Measurements from ENCODE around the gene PDGFRB. TPM values are rescaled to one million over a fixed set of nuclear protein-coding genes. Genes with fewer than 3 reads are reported as not detected.

Gene PDGFRB
- polyA plus RNA-seq, 3 donors, result 0.04 to 0.99 (median 0.20) TPM

DNA sequence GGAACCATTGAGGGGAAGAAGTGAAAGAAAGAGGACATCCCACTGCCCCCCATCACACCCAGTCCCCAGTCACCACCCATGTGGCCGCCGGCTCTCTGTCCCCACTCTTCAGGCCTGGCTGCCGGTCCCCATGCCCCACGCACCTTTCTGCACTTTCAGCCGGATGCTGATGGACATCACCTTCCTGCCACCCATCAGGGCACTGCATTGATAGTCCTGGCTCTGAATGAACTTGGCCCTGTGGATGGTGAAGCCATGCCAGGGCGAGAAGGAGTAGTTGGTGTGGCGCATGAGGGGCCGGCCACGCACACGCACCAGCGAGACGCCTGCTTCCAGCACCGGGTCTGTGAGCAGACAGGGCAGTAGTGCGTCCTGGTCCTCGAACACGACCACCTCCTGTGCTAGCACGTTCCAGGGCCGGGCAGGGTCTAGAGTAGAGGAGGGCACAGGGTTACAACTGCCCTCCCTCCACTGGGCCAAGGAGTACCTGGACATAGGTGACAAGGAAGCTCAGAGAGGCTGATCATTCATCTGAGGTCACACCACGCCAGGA, 75.7 kb downstream of the PDGFRB start:
- Histone ChIP-seq H3K9me3 (replicated peaks in 1 of 2; ENCODE audit: control insufficient read depth in 1 of 2, insufficient read depth in 1 of 2, low read length in 2 of 2) (no peaks in the 10 kb centered on the region), H3K79me2 (ENCODE audit: insufficient read depth, low read length) (peaks cover 89% of the 10 kb centered on the region), H3K27ac (ENCODE audit: low read depth in 1 of 2, low read length in 2 of 2) (peak overlapping the region in 1 of 2 donors; percentile 83), H2AFZ (ENCODE audit: insufficient read depth, low read depth, low read length, poor library complexity, severe bottlenecking) (no peak overlapping the region), H3K4me2 (replicated peaks; ENCODE audit: extremely low read depth, low read length, poor library complexity, severe bottlenecking) (no peak overlapping the region), H3K4me1 (ENCODE audit: control insufficient read depth in 1 of 2, insufficient read depth in 2 of 2, low read length in 2 of 2) (peaks cover 43% of the 10 kb centered on the region in 2 donors), H3K27me3 (ENCODE audit: control insufficient read depth in 2 of 2, insufficient read depth in 2 of 2, low read length in 2 of 2) (no peaks in the 10 kb centered on the region), H3K4me3 (replicated peaks in 1 of 3; ENCODE audit: low read depth in 2 of 3, low read length in 3 of 3) (no peak overlapping the region), H3K9ac (ENCODE audit: insufficient read depth, low read length, poor library complexity, severe bottlenecking) (no peak overlapping the region), H4K20me1 (ENCODE audit: insufficient read depth, low read length) (peaks cover 99% of the 10 kb centered on the region), H3K36me3 (replicated peaks in 1 of 2; ENCODE audit: control insufficient read depth in 1 of 2, insufficient read depth in 2 of 2, low read length in 2 of 2) (peaks cover 65% of the 10 kb centered on the region in 2 donors)
- TF ChIP-seq, protein P1, sequence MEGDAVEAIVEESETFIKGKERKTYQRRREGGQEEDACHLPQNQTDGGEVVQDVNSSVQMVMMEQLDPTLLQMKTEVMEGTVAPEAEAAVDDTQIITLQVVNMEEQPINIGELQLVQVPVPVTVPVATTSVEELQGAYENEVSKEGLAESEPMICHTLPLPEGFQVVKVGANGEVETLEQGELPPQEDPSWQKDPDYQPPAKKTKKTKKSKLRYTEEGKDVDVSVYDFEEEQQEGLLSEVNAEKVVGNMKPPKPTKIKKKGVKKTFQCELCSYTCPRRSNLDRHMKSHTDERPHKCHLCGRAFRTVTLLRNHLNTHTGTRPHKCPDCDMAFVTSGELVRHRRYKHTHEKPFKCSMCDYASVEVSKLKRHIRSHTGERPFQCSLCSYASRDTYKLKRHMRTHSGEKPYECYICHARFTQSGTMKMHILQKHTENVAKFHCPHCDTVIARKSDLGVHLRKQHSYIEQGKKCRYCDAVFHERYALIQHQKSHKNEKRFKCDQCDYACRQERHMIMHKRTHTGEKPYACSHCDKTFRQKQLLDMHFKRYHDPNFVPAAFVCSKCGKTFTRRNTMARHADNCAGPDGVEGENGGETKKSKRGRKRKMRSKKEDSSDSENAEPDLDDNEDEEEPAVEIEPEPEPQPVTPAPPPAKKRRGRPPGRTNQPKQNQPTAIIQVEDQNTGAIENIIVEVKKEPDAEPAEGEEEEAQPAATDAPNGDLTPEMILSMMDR (IDR thresholded peaks at IDR 0.05), result no peak
- H3K4me3 Mint-ChIP-seq, result no peak overlapping the region
- H3K27me3 Mint-ChIP-seq (ENCODE audit: low read depth in 3 of 3), result peaks cover 0 to 7% (median 3%) of the 10 kb centered on the region in 3 donors
- peaks cover 0 to 2% (median 0%) of the 10 kb centered on the region in 7 donors for H3K9me3 Mint-ChIP-seq
- intact Hi-C loops (cut with micrococcal nuclease), result no loop called here
- WGBS (ENCODE audit: insufficient coverage), result 94% methylated on average over 15 of the region's 19 CpGs
- DNase-seq, result no peak
- H3K27ac Mint-ChIP-seq, result peak overlapping the region in 6 of 7 donors; percentile 57 to 89 (median 76)
- H3K4me1 Mint-ChIP-seq, result peaks cover 61% of the 10 kb centered on the region
- peaks cover 26 to 29% of the 10 kb centered on the region in 2 donors for H3K36me3 Mint-ChIP-seq

DNA sequence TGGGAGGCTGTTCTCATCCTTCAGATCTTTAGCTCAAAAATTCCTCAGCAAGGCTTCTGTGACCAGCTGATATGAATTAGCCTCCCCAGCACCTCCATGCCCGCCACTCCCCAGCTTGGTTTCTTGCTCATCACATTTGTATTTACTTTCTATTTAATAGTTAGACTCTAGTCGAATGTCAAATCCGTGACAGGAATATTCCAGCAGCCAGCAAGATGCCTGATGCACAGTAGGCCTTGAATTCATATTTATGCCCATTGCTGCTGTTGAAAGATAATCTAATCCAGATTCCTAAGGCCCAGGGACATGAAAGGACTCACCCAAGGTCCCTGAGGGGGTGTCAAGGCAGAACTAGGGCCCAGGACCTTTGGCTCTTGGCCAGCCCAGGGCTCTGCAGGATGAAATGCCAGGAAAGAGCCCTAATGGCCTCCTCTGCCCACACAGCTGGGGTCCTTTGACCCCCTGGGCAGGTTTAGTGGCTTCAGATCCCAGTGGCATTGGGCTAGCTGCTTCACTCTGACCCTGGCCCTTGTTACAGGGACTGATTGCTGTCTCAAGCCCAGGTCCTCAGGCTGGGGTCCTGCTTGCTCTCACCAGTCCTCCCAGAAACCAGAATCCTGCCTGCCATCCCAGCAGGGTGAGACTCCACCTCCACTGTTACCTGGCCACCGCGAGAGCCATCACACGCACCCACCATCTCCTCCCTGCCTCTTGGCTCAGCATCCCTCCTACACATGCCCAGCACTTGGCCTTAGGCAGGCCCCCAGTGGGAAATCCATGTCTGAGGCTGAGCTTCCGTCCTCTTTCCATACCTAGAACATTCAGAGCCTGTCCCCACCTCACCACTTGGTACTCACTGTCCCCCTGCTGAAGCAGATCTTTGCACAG, 76.6 kb downstream of the PDGFRB start:
- peaks cover 100% of the 10 kb centered on the region for H4K20me1 ChIP-seq (ENCODE audit: insufficient read depth, low read length)
- peaks cover 0 to 7% (median 3%) of the 10 kb centered on the region in 3 donors for H3K27me3 Mint-ChIP-seq (ENCODE audit: low read depth in 3 of 3)
- intact Hi-C loops (cut with micrococcal nuclease), result no loop called here
- H2AFZ ChIP-seq (ENCODE audit: insufficient read depth, low read depth, low read length, poor library complexity, severe bottlenecking), result no peak overlapping the region
- peaks cover 79% of the 10 kb centered on the region for H3K79me2 ChIP-seq (ENCODE audit: insufficient read depth, low read length)
- no peak overlapping the region for H3K4me2 ChIP-seq (replicated peaks; ENCODE audit: extremely low read depth, low read length, poor library complexity, severe bottlenecking)
- peaks cover 74% of the 10 kb centered on the region in 2 donors for H3K36me3 ChIP-seq (replicated peaks in 1 of 2; ENCODE audit: control insufficient read depth in 1 of 2, insufficient read depth in 2 of 2, low read length in 2 of 2)
- WGBS (ENCODE audit: insufficient coverage), result 96% methylated on average over 4 of the region's 7 CpGs
- H3K27ac Mint-ChIP-seq, result peak overlapping the region; percentile 31 to 89 (median 61)
- no peaks in the 10 kb centered on the region for H3K9me3 ChIP-seq (replicated peaks in 1 of 2; ENCODE audit: control insufficient read depth in 1 of 2, insufficient read depth in 1 of 2, low read length in 2 of 2)
- peaks cover 0 to under 1% (median 0%) of the 10 kb centered on the region in 7 donors for H3K9me3 Mint-ChIP-seq
- H3K9ac ChIP-seq (ENCODE audit: insufficient read depth, low read length, poor library complexity, severe bottlenecking), result peak overlapping the region; percentile 23
- peaks cover 52% of the 10 kb centered on the region for H3K4me1 Mint-ChIP-seq
- H3K4me3 Mint-ChIP-seq, result no peak overlapping the region
- no peak overlapping the region for H3K4me3 ChIP-seq (replicated peaks in 1 of 3; ENCODE audit: low read depth in 2 of 3, low read length in 3 of 3)
- H3K27ac ChIP-seq (ENCODE audit: low read depth in 1 of 2, low read length in 2 of 2), result peak overlapping the region in 1 of 2 donors; percentile 30
- no peak for DNase-seq
- peaks cover 24 to 29% of the 10 kb centered on the region in 2 donors for H3K36me3 Mint-ChIP-seq
- peaks cover 35 to 36% of the 10 kb centered on the region in 2 donors for H3K4me1 ChIP-seq (ENCODE audit: control insufficient read depth in 1 of 2, insufficient read depth in 2 of 2, low read length in 2 of 2)
- H3K27me3 ChIP-seq (ENCODE audit: control insufficient read depth in 2 of 2, insufficient read depth in 2 of 2, low read length in 2 of 2), result no peaks in the 10 kb centered on the region
- TF ChIP-seq, protein P1 (IDR thresholded peaks at IDR 0.05), result no peak
